Testis (tissue), 3 donors: ENCODE data around the gene FAM53A. TPM values are rescaled to one million over a fixed set of nuclear protein-coding genes. Genes with fewer than 3 reads are reported as not detected.

Source experiments
- DNase-seq: peaks from one replicate; pipeline ENCODE4 v3.0.0-alpha.2; 2019
- H3K27ac ChIP-seq, 2 donors: fragments of 200-600 bp; sonication (generic); one replicate each; pipeline ENCODE4 v1.5.1; 2019
- H3K27me3 ChIP-seq: fragments of 200-600 bp; sonication (generic); one replicate; pipeline ENCODE4 v1.5.1; 2019
- H3K36me3 ChIP-seq: fragments of 200-600 bp; sonication (generic); one replicate; pipeline ENCODE4 v1.5.1; 2017; ENCODE audit warnings: low read depth; ENCODE audit errors: missing control alignments
- H3K4me1 ChIP-seq: fragments of 200-600 bp; sonication (generic); one replicate; pipeline ENCODE4 v1.5.1; 2019
- H3K4me3 ChIP-seq, 2 donors: fragments of 200-600 bp; sonication (generic); one replicate each; pipeline ENCODE4 v1.5.1; 2017 to 2019
- H3K9me3 ChIP-seq: fragments of 200-600 bp; sonication (generic); one replicate; pipeline ENCODE4 v1.5.1; 2017
- POLR2A ChIP-seq: fragments of 450-650 bp; IDR thresholded peaks from one replicate; pipeline ENCODE4 v1.6.1; 2017; ENCODE audit warnings: antibody characterized with exemption, mild to moderate bottlenecking, moderate library complexity
- WGBS, 2 donors: methylation state at CpG; one replicate each; pipeline ENCODE4 v1.1.5; 2018; 5-methylcytosine and 5-hydroxymethylcytosine counted together
- intact Hi-C: fragments of 100-400 bp; cut with DNase I; formaldehyde crosslinking; loops from one replicate; pipeline ENCODE4 v1.15.1; 2023; ENCODE audit warnings: low total_unique reads
- polyA plus RNA-seq: library from polyadenylated mRNA; stranded (reverse); fragments of 350-450 nt; fragmentation: Illumina TruSeq; extraction: RNeasy Lipid Tissue Mini Kit (QIAGEN cat#74804); gene quantifications from one replicate; pipeline ENCODE4 v1.2.3, GENCODE V29; 2014; ENCODE audit warnings: low read depth, low replicate concordance; ENCODE audit not compliant: insufficient read depth
- total RNA-seq, 2 donors: library from RNA; depleted of rRNA; stranded (reverse); fragments of >200 nt; gene quantifications; one replicate each; pipeline ENCODE4 v1.2.3, GENCODE V29; 2016
- TF ChIP-seq, protein P1 (sequence below), 3 experiments: fragments of 450-650 bp in 2 of 3; fragments of 200-600 bp in 1 of 3; sonication (generic) in 1 of 3; IDR thresholded peaks; one replicate each; pipeline ENCODE4 v1.5.1; 2016 to 2019; ENCODE audit warnings: antibody characterized with exemption in 3 of 3, mild to moderate bottlenecking in 2 of 3, moderate library complexity in 1 of 3

The FAM53A gene
- total and polyA plus RNA-seq, 3 donors from 2014 or later, result 24.2 to 60.8 (median 41.3) TPM

DNA sequence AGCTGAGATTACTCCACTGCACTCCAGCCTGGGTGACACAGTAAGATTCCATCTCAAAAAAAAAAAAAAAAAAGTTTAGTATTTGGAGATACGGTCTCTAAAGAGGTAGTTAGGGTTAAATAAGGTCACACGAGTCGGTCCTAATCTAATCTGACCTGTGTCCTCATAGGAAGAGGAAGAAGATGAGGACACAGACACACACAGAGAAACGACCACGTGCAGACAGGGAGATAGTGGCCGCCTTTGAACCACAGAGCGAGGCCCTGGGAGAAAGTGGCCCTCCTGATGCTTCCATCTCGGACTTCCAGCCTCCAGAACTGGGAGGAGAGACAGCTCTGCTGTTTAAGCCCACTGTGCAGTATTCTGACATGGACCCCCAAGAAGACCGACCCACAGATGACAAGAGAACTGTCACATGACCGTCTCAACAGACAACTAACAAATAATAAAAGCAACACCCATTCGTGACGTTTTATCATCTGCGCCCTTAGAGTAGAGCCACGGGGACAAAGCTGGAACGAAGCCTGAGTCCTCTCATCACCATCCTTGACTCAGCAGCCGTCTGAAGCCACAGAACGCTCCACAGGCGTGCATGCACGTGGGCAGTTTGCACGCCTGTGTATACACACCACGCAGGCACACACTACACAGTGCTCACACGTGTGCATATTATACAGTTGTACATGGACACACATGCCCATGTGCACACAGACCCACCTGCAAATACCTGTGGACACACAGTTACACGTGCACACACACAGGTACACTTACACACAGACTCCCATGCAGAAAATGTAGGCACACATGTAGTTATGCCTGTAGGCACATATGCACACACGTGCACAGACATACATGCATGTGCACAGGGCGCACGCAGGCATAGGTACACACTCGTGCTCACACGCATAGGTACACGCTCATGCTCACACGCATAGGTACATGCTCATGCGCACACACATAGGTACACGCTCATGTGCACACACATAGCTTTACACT is 51.7 kb downstream of the FAM53A start:
- intact Hi-C loops, result loop anchor here (10.0 kb wide), 1 partner anchor 278 kb away; no protein-coding TSS in a partner anchor
- Histone ChIP-seq H3K4me3 (no peak overlapping the region), H3K27ac (no peak overlapping the region)

DNA sequence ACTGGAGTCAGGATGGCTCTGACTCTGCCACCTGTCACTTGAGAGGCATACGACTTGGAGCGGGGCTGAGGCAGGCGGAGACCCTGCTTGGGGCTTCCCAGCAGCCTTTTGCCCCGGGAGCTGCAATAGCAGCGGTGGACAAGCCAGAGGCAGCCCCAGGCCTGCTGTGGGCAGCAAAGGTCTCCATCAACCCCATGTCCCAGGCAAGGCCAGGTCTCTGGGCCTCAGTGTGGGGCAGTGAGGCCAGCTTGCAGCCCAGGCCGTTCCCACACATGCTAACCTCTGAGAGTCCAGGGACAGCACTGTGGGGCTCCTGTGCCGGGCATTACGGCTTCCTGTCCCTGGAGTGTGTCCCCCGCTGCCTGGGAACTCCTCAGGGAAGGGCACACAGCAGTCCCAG is 53.0 kb downstream of the FAM53A start:
- Histone ChIP-seq H3K9me3 (no peaks in the 10 kb centered on the region), H3K27ac (no peak overlapping the region), H3K36me3 (no peaks in the 10 kb centered on the region), H3K27me3 (no peaks in the 10 kb centered on the region), H3K4me3 (no peak overlapping the region), H3K4me1 (no peaks in the 10 kb centered on the region)
- TF ChIP-seq, protein P1, sequence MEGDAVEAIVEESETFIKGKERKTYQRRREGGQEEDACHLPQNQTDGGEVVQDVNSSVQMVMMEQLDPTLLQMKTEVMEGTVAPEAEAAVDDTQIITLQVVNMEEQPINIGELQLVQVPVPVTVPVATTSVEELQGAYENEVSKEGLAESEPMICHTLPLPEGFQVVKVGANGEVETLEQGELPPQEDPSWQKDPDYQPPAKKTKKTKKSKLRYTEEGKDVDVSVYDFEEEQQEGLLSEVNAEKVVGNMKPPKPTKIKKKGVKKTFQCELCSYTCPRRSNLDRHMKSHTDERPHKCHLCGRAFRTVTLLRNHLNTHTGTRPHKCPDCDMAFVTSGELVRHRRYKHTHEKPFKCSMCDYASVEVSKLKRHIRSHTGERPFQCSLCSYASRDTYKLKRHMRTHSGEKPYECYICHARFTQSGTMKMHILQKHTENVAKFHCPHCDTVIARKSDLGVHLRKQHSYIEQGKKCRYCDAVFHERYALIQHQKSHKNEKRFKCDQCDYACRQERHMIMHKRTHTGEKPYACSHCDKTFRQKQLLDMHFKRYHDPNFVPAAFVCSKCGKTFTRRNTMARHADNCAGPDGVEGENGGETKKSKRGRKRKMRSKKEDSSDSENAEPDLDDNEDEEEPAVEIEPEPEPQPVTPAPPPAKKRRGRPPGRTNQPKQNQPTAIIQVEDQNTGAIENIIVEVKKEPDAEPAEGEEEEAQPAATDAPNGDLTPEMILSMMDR (IDR thresholded peaks at IDR 0.05), result no peak
- no peak for TF ChIP-seq POLR2A
- DNase-seq, result no peak
- 87 to 93% methylated on average over 5 to 9 of the region's 9 CpGs for WGBS, 2 donors
- intact Hi-C loops, result loop anchor here (10.0 kb wide), 1 partner anchor 276 kb away; no protein-coding TSS in a partner anchor

More for the DNA sequence above, 51.7 kb downstream of the FAM53A start:
- Histone ChIP-seq H3K4me1 (no peaks in the 10 kb centered on the region), H3K36me3 (no peaks in the 10 kb centered on the region), H3K27me3 (no peaks in the 10 kb centered on the region), H3K9me3 (no peaks in the 10 kb centered on the region)
- no peak for DNase-seq
- TF ChIP-seq POLR2A, result no peak
- TF ChIP-seq, protein P1 (IDR thresholded peaks at IDR 0.05), result no peak
- WGBS, 2 donors, result 84 to 88% methylated on average over 32 of the region's 32 CpGs

DNA sequence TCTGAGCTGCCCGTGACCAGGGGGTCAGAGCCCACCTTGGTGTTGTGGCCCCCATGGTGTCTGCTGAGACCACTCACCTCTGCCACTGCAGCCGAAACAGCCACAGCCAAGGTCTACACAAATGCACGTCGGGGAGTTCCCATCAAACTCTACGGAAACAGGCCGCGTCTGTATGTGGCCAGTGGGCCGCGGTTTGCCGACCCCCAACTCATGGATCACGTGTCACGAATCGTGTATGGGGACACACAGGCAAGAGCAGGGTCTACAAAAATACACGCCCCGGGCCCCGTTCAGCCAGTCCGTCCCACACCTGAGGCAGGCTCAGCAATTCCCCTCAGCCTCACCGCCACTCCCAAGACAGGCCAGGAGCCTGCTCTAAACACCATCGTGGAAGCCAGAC is 53.8 kb downstream of the FAM53A start:
- intact Hi-C loops, result loop anchor here (10.0 kb wide), 1 partner anchor 275 kb away; no protein-coding TSS in a partner anchor
- no peak for DNase-seq

DNA sequence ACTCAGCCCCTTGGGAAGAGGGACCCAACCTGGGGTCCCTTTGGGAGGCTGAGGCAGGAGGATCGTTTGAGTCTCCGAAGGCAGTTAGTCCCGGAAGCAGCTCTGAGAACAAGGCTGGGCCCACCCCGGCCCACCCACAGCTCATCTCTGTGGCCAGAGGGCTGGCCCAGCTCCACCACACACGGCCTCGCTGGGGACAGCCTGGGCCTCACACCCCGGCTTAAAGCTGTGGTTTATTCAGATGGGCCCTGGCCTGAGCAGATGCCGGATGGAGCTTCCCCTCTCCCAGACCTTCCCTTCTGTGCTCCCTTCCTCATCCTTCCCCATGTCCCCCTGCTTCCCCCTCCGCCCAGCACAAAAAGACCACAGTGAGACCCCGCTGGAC is 54.4 kb downstream of the FAM53A start:
- H3K27ac ChIP-seq, result no peak overlapping the region
- no peaks in the 10 kb centered on the region for H3K9me3 ChIP-seq
- no peak overlapping the region for H3K4me3 ChIP-seq
- 64 to 81% methylated on average over 5 to 9 of the region's 10 CpGs for WGBS, 2 donors
- intact Hi-C loops, result loop anchor here (10.0 kb wide), 1 partner anchor 275 kb away; no protein-coding TSS in a partner anchor
- H3K36me3 ChIP-seq, result no peaks in the 10 kb centered on the region
- TF ChIP-seq, protein P1 (IDR thresholded peaks at IDR 0.05), result no peak
- TF ChIP-seq POLR2A, result no peak
- no peaks in the 10 kb centered on the region for H3K27me3 ChIP-seq
- DNase-seq, result no peak
- no peaks in the 10 kb centered on the region for H3K4me1 ChIP-seq

More for the DNA sequence above, 53.8 kb downstream of the FAM53A start:
- no peaks in the 10 kb centered on the region for H3K9me3 ChIP-seq
- TF ChIP-seq, protein P1 (IDR thresholded peaks at IDR 0.05), result no peak
- TF ChIP-seq POLR2A, result no peak
- no peaks in the 10 kb centered on the region for H3K36me3 ChIP-seq
- H3K4me3 ChIP-seq, result no peak overlapping the region
- H3K27ac ChIP-seq, result no peak overlapping the region
- no peaks in the 10 kb centered on the region for H3K27me3 ChIP-seq
- no peaks in the 10 kb centered on the region for H3K4me1 ChIP-seq
- WGBS, 2 donors, result 94 to 96% methylated on average over 12 to 19 of the region's 19 CpGs
